Measurements from ENCODE around the gene UBXN2A.
A peak's percentile ranks its signal among the peaks of the same experiment; 100 is the strongest.
"Not testable (repeated sequence)": the region's sequence is repeated elsewhere in the genome, so short reads cannot be mapped to it uniquely, and the experiment has no call there.

The UBXN2A gene

GRCh38 chr2:24014902-24015301, 74.6 kb downstream of the UBXN2A start:
- not testable (repeated sequence) for DNase-seq

- DNase-seq = peak; percentile 86
These were observed 75.5 kb downstream of the UBXN2A start for GRCh38 chr2:24015562-24016375.

- DNase-seq = no peak
These were observed 76.1 kb downstream of the UBXN2A start for GRCh38 chr2:24016376-24016761.

GRCh38 chr2:24016853-24017703, 76.8 kb downstream of the UBXN2A start:
- DNase-seq = no peak

- no peak for DNase-seq
These were observed 77.4 kb downstream of the UBXN2A start for GRCh38 chr2:24017711-24018110.

- DNase-seq = no peak
These were observed 78.0 kb downstream of the UBXN2A start for GRCh38 chr2:24018241-24018640.

GRCh38 chr2:24019729-24020128, 79.5 kb downstream of the UBXN2A start:
- no peak for DNase-seq

GRCh38 chr2:24020244-24020643, 80.0 kb downstream of the UBXN2A start:
- DNase-seq = no peak

GRCh38 chr2:24021122-24021998, 81.1 kb downstream of the UBXN2A start:
- no peak for DNase-seq

GRCh38 chr2:24022324-24022974, 82.2 kb downstream of the UBXN2A start:
- DNase-seq = no peak

GRCh38 chr2:24022975-24023575, 82.8 kb downstream of the UBXN2A start:
- no peak for DNase-seq

GRCh38 chr2:24024018-24024417, 83.8 kb downstream of the UBXN2A start:
- DNase-seq = peak; percentile 42

- DNase-seq = no peak
These were observed 84.9 kb downstream of the UBXN2A start for GRCh38 chr2:24024996-24025663.

- no peak for DNase-seq
These were observed 86.0 kb downstream of the UBXN2A start for GRCh38 chr2:24026233-24026632.

- DNase-seq = no peak
These were observed 98.7 kb downstream of the UBXN2A start for GRCh38 chr2:24038786-24039499.

- no peak for DNase-seq
These were observed 100.2 kb downstream of the UBXN2A start for GRCh38 chr2:24040511-24040910.

GRCh38 chr2:24043133-24043532, 102.9 kb downstream of the UBXN2A start:
- not testable (repeated sequence) for DNase-seq

GRCh38 chr2:24045511-24046508, 105.5 kb downstream of the UBXN2A start:
- DNase-seq = no peak

- DNase-seq = no peak
These were observed 106.3 kb downstream of the UBXN2A start for GRCh38 chr2:24046599-24046929.
